AG04450 (cell line): ENCODE results near the gene IRAG1. TPM values are rescaled to one million over a fixed set of nuclear protein-coding genes. Genes with fewer than 3 reads are reported as not detected.

Experiments used
- CTCF ChIA-PET: fragments of 300-600, 350-600 bp; formaldehyde crosslinking; extraction: SDS; loops from one replicate; lab custom pipeline; 2022; ENCODE audit warnings: antibody characterized with exemption, inconsistent platforms; lab: Charles Lee
- POLR2A ChIA-PET: fragments of 350-600 bp; formaldehyde crosslinking; extraction: SDS; loops from one replicate; lab custom pipeline; 2021; ENCODE audit warnings: antibody characterized with exemption, inconsistent platforms; lab: Yijun Ruan, JAX
- DNase-seq: peaks from one replicate; pipeline ENCODE4 v3.0.0-alpha.2; 2011; ENCODE audit warnings: low read depth, low spot score
- H3K27ac ChIP-seq: one replicate; pipeline ENCODE4 v1.5.1; 2012; ENCODE audit warnings: low read depth, low read length, control low read depth
- H3K27me3 ChIP-seq: one replicate; pipeline ENCODE4 v1.6.0; 2012; ENCODE audit warnings: low read length; ENCODE audit not compliant: control insufficient read depth, insufficient read depth
- H3K4me3 ChIP-seq: 2 replicates; pipeline ENCODE4 v1.5.1; 2011; ENCODE audit warnings: mild to moderate bottlenecking, low read depth, low read length, control low read depth
- H3K9me3 ChIP-seq: 2 replicates; pipeline ENCODE4 v1.5.1; 2012; ENCODE audit warnings: low read length; ENCODE audit not compliant: control insufficient read depth, insufficient read depth
- CTCF ChIP-seq: IDR thresholded peaks from 2 replicates; pipeline ENCODE4 v1.5.1; 2011; ENCODE audit warnings: low read depth, low read length, control low read depth, inconsistent platforms
- polyA plus RNA-seq: library from polyadenylated mRNA; depleted of rRNA; stranded (reverse); fragments of >200 nt; gene quantifications from 2 replicates; pipeline ENCODE4 v1.2.3, GENCODE V29; 2011

The IRAG1 gene
- polyA plus RNA-seq, 1 experiment, result 60.3 TPM

- peak overlapping the region; percentile 99 for H3K27ac ChIP-seq
- POLR2A ChIA-PET, result interaction anchor here (0.6 to 2.5 kb wide), 9 partner anchors 8 to 243 kb away, joined by 3 to 11 read pairs (median 3); partner anchors contain the start of gene IRAG1
These were observed 26.7 kb downstream of the IRAG1 start for GRCh38 chr11:10666556-10667520.

GRCh38 chr11:10664496-10664895 lies 29.1 kb downstream of the IRAG1 start:
- Histone ChIP-seq H3K27me3 (no peaks in the 10 kb centered on the region), H3K27ac (no peak overlapping the region), H3K9me3 (no peaks in the 10 kb centered on the region), H3K4me3 (no peak overlapping the region)
- no peak for DNase-seq
- ChIA-PET CTCF (interaction anchor here (1.9 kb wide), 1 partner anchor 10 kb away, joined by 6 read pairs; no protein-coding TSS in a partner anchor), POLR2A (interaction anchor here (0.6 to 1.6 kb wide), 2 partner anchors 19 to 29 kb away, joined by 5 to 8 read pairs; partner anchors contain the start of gene IRAG1)
- TF ChIP-seq CTCF, result no peak

More at GRCh38 chr11:10666556-10667520, 26.7 kb downstream of the IRAG1 start:
- H3K27me3 ChIP-seq, result no peaks in the 10 kb centered on the region
- CTCF ChIA-PET, result interaction anchor here (1.4 kb wide), 1 partner anchor 260 kb away, joined by 4 read pairs; no protein-coding TSS in a partner anchor
- DNase-seq, result no peak
- H3K4me3 ChIP-seq, result no peak overlapping the region
- TF ChIP-seq CTCF, result no peak
- H3K9me3 ChIP-seq, result no peaks in the 10 kb centered on the region

GRCh38 chr11:10663990-10664389 lies 29.6 kb downstream of the IRAG1 start:
- Histone ChIP-seq H3K27me3 (no peaks in the 10 kb centered on the region), H3K27ac (no peak overlapping the region), H3K4me3 (no peak overlapping the region), H3K9me3 (no peaks in the 10 kb centered on the region)
- ChIA-PET POLR2A (interaction anchor here (1.6 kb wide), 1 partner anchor 30 kb away, joined by 5 read pairs; the partner anchor contains the start of gene IRAG1), CTCF (interaction anchor here (1.2 to 1.9 kb wide), 2 partner anchors 9 to 258 kb away, joined by 3 to 6 read pairs; no protein-coding TSS in a partner anchor)
- TF ChIP-seq CTCF, result no peak
- no peak for DNase-seq

GRCh38 chr11:10663365-10663764 lies 30.2 kb downstream of the IRAG1 start:
- CTCF ChIA-PET, result interaction anchor here (0.7 to 1.2 kb wide), 2 partner anchors 9 to 258 kb away, joined by 3 read pairs; no protein-coding TSS in a partner anchor
- Histone ChIP-seq H3K4me3 (no peak overlapping the region), H3K27ac (no peak overlapping the region), H3K9me3 (no peaks in the 10 kb centered on the region), H3K27me3 (no peaks in the 10 kb centered on the region)
- no peak for TF ChIP-seq CTCF
- POLR2A ChIA-PET, result interaction anchor here (1.6 kb wide), 1 partner anchor 30 kb away, joined by 5 read pairs; the partner anchor contains the start of gene IRAG1
- no peak for DNase-seq
